ENCODE measurements around the gene CYB5R2.

Gene CYB5R2

DNA sequence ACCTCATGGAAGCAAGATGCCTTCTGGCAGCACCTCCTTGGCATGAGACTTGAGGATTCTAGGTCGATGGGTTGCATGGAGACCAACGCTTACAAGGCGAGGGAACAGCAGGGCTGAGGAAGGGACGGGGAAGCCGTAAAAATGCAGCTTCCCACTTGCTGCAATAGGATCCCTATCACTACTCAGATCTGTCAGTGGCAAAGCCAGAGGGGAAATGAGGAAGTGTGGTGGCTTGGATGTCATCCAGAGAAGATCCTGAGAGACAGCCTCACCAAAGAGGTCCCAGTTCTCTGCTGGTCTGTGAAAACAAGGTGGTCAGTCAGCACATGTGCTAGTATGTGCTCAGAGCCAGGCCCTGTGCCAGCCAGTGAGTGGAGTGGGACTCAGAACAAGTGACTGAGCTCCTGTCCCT, 22.2 kb downstream of the CYB5R2 start:
- DNase-seq: peak; percentile 10
- TF ChIP-seq, protein P1, sequence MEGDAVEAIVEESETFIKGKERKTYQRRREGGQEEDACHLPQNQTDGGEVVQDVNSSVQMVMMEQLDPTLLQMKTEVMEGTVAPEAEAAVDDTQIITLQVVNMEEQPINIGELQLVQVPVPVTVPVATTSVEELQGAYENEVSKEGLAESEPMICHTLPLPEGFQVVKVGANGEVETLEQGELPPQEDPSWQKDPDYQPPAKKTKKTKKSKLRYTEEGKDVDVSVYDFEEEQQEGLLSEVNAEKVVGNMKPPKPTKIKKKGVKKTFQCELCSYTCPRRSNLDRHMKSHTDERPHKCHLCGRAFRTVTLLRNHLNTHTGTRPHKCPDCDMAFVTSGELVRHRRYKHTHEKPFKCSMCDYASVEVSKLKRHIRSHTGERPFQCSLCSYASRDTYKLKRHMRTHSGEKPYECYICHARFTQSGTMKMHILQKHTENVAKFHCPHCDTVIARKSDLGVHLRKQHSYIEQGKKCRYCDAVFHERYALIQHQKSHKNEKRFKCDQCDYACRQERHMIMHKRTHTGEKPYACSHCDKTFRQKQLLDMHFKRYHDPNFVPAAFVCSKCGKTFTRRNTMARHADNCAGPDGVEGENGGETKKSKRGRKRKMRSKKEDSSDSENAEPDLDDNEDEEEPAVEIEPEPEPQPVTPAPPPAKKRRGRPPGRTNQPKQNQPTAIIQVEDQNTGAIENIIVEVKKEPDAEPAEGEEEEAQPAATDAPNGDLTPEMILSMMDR (IDR thresholded peaks at IDR 0.05; ENCODE audit: low read depth, low read length, missing control alignments): no peak

DNA sequence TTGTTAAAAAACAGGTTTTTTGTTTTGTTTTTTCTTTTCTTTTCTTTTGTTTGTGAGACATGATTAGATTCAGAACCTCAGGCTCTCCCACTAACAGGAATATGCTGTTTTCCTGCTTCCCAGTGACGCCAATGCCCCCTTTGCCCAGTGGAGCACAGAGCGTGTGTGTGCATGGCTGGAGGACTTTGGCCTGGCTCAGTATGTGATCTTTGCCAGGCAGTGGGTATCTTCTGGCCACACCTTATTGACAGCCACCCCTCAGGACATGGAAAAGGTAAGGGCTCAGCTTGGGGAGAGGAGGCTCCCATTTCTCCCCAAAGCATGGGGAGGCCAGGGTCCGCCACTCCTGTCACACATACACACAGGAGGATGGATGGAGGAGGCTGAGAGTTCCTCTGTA, 25.0 kb downstream of the CYB5R2 start:
- no peaks in the 10 kb centered on the region for H3K36me3 ChIP-seq (replicated peaks)
- DNase-seq: no peak
- H3K27ac ChIP-seq: no peak overlapping the region
- no peak overlapping the region for H3K4me3 ChIP-seq (ENCODE audit: low read depth, low read length)
- H3K27me3 ChIP-seq (replicated peaks): no peaks in the 10 kb centered on the region
- in situ Hi-C loops (cut with HindIII; ENCODE audit: low pct_ligation_motif_present, low sequenced_read_pairs): no loop called here
- TF ChIP-seq, protein P1 (IDR thresholded peaks at IDR 0.05; ENCODE audit: low read depth, low read length, missing control alignments): no peak

More for the DNA sequence above, 22.2 kb downstream of the CYB5R2 start:
- Histone ChIP-seq H3K27ac (no peak overlapping the region), H3K27me3 (replicated peaks) (no peaks in the 10 kb centered on the region), H3K4me3 (ENCODE audit: low read depth, low read length) (no peak overlapping the region), H3K36me3 (replicated peaks) (no peaks in the 10 kb centered on the region)
- in situ Hi-C loops (cut with HindIII; ENCODE audit: low pct_ligation_motif_present, low sequenced_read_pairs): no loop called here

DNA sequence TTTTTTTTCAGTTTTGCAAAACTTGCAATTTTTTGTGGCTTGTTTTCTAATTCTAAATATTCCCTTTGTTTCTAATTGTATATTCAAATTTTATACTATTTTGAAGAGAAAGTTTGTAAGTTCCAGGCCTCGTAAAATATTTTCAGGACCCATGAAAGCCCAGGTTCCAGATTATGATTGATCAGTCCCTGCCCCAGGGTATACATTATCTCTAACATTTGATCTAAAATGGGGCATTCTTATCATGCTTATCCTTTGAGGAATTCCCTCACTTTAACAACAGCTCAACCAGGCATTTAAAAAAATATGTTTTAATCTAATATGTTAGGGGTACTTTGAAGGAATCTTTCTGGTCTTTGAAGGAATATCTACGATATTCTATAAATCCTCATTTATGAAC, 26.4 kb downstream of the CYB5R2 start:
- Histone ChIP-seq H3K27me3 (replicated peaks) (no peaks in the 10 kb centered on the region), H3K36me3 (replicated peaks) (no peaks in the 10 kb centered on the region), H3K27ac (no peak overlapping the region), H3K4me3 (ENCODE audit: low read depth, low read length) (no peak overlapping the region)
- TF ChIP-seq, protein P1 (IDR thresholded peaks at IDR 0.05; ENCODE audit: low read depth, low read length, missing control alignments): no peak
- in situ Hi-C loops (cut with HindIII; ENCODE audit: low pct_ligation_motif_present, low sequenced_read_pairs): no loop called here
- no peak for DNase-seq

DNA sequence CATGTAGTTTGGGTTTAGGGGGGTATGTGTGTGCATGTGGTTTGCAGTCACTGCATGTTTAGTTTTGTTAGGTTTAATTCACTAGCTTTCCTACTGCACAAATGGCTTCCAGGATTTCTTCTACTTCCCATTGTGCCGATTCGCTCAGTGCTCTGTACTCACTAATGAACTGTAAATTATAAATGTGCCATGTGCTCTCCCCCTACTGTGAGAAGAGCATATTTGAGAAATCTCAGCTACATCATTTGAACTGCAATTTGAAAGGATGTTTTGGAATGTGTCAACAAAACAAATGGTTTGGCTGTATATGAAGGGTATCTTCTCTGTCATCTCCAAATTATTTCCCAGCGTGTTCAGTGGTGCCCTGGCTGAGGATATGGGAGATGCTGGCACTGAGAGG, 28.1 kb downstream of the CYB5R2 start:
- TF ChIP-seq, protein P1 (IDR thresholded peaks at IDR 0.05; ENCODE audit: low read depth, low read length, missing control alignments): no peak
- in situ Hi-C loops (cut with HindIII; ENCODE audit: low pct_ligation_motif_present, low sequenced_read_pairs): no loop called here

DNA sequence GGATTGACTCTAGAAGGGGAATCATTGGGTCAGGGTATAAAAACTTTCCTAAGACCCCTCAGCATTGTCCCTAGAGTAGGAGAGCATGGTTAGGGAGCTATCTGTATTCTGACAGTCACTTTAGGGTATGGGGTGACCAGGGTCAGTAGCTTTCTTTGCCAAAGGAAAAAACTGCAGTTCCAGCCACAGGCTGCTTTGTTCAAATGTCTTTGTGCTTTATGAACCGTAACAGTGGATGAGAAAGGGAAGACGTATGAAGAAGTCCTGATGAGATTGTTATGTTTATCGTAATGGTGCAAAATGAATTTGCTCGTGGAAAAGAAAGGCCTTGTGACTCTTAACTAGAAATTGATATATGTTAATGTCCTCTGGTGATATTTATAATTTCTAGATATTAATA, 30.0 kb downstream of the CYB5R2 start:
- in situ Hi-C loops (cut with HindIII; ENCODE audit: low pct_ligation_motif_present, low sequenced_read_pairs): no loop called here
- no peaks in the 10 kb centered on the region for H3K36me3 ChIP-seq (replicated peaks)
- no peak for DNase-seq
- TF ChIP-seq, protein P1 (IDR thresholded peaks at IDR 0.05; ENCODE audit: low read depth, low read length, missing control alignments): no peak
- no peaks in the 10 kb centered on the region for H3K27me3 ChIP-seq (replicated peaks)
- H3K4me3 ChIP-seq (ENCODE audit: low read depth, low read length): no peak overlapping the region
- H3K27ac ChIP-seq: no peak overlapping the region

More for the DNA sequence above, 28.1 kb downstream of the CYB5R2 start:
- Histone ChIP-seq H3K27me3 (replicated peaks) (no peaks in the 10 kb centered on the region), H3K36me3 (replicated peaks) (no peaks in the 10 kb centered on the region), H3K4me3 (ENCODE audit: low read depth, low read length) (no peak overlapping the region), H3K27ac (no peak overlapping the region)
- no peak for DNase-seq

DNA sequence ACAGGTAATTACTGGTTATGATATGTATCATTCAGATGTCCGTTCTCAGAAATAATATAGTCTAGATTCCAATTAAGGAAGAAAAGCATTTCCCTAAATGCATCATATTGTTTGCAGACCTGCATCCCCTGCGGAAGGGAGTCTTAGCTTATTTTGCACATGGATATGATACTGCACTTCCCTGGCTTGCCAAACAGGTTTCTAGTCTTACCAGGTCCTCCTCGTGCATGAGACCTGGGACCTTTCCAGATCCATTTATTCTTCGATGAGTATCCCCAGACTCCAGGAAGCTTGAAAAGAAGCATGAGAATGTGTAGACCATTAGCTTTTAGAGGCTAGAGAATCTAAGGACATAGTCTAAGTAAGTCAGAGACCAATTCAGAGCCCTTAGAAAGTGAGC, 30.6 kb downstream of the CYB5R2 start:
- H3K27me3 ChIP-seq (replicated peaks): no peaks in the 10 kb centered on the region
- H3K27ac ChIP-seq: no peak overlapping the region
- DNase-seq: no peak
- no peak overlapping the region for H3K4me3 ChIP-seq (ENCODE audit: low read depth, low read length)
- in situ Hi-C loops (cut with HindIII; ENCODE audit: low pct_ligation_motif_present, low sequenced_read_pairs): no loop called here
- no peaks in the 10 kb centered on the region for H3K36me3 ChIP-seq (replicated peaks)
- TF ChIP-seq, protein P1 (IDR thresholded peaks at IDR 0.05; ENCODE audit: low read depth, low read length, missing control alignments): no peak

All from brain microvascular endothelial cell (primary cell).